ENCODE results near the gene CNIH4. TPM values are rescaled to one million over a fixed set of nuclear protein-coding genes. Genes with fewer than 3 reads are reported as not detected.

Gene CNIH4
- total and polyA plus RNA-seq, 2 experiments from 2014 or later = 53.5 to 194 TPM

- TF ChIP-seq ZNF462 (CRISPR knock-in tag; IDR thresholded peaks at IDR 0.05) (no peak), JUNB (IDR thresholded peaks at IDR 0.05; ENCODE audit: unreplicated experiment) (no peak), EZH2 (IDR thresholded peaks at IDR 0.05; ENCODE audit: low read depth, unreplicated experiment) (no peak), ETS1 (IDR thresholded peaks at IDR 0.05) (no peak), STAT1 (IDR thresholded peaks at IDR 0.05; ENCODE audit: unreplicated experiment) (no peak), ZNF331 (CRISPR knock-in tag; IDR thresholded peaks at IDR 0.05; ENCODE audit: low read depth) (no peak), CREB1 (CRISPR knock-in tag; IDR thresholded peaks at IDR 0.05; ENCODE audit: low read depth) (no peak), NANOG (IDR thresholded peaks at IDR 0.05; ENCODE audit: borderline replicate concordance) (no peak), EZH2phosphoT487 (IDR thresholded peaks at IDR 0.05; ENCODE audit: unreplicated experiment) (no peak)
Measured at GRCh38 chr1:224331326-224331725, 25.4 kb upstream of the CNIH4 start (continued).

- Histone ChIP-seq H3K4me2 (no peak overlapping the region), H3K79me2 (replicated peaks; ENCODE audit: insufficient read depth) (peaks cover 31% of the 10 kb centered on the region), H3K36me3 (ENCODE audit: insufficient read depth) (no peaks in the 10 kb centered on the region), H2AFZ (no peak overlapping the region), H4K20me1 (replicated peaks; ENCODE audit: insufficient read depth) (peaks cover 8% of the 10 kb centered on the region; the same call in 1 of the 2 replicates), H3F3A (replicated peaks; ENCODE audit: low read depth) (no peaks in the 10 kb centered on the region), H3K27me3 (ENCODE audit: insufficient read depth) (no peaks in the 10 kb centered on the region), H3K4me1 (ENCODE audit: insufficient read depth) (peaks cover 7% of the 10 kb centered on the region; the same call in 1 of the 2 replicates), H3K4me3 (no peak overlapping the region), H3K9me2 (ENCODE audit: insufficient read depth) (no peaks in the 10 kb centered on the region), H3K27ac (ENCODE audit: low read depth) (no peak overlapping the region)
- DNase-seq (ENCODE audit: low spot score) (no peak), ATAC-seq (no peak)
- Mint-ChIP-seq H3K36me3 (ENCODE audit: low read depth) (no peaks in the 10 kb centered on the region; the same call in 2 of the 3 replicates), H3K27me3 (ENCODE audit: insufficient read depth, low read depth, poor library complexity) (peaks cover 3% of the 10 kb centered on the region), H3K27ac (no peak overlapping the region), H3K4me3 (no peak overlapping the region), H3K4me1 (peaks cover 17% of the 10 kb centered on the region; the same call in 2 of the 3 replicates), H3K9me3 (no peaks in the 10 kb centered on the region)
- TF ChIP-seq REST (IDR thresholded peaks at IDR 0.05; ENCODE audit: unreplicated experiment) = no peak
- no peak for TF ChIP-seq NANOG (IDR thresholded peaks at IDR 0.05; ENCODE audit: borderline replicate concordance)
- no peak for TF ChIP-seq ZNF114 (CRISPR knock-in tag; IDR thresholded peaks at IDR 0.05)
- no peak for TF ChIP-seq CREB1 (CRISPR knock-in tag; IDR thresholded peaks at IDR 0.05; ENCODE audit: low read depth)
- no peak for TF ChIP-seq EZH2phosphoT487 (IDR thresholded peaks at IDR 0.05; ENCODE audit: unreplicated experiment)
Measured at GRCh38 chr1:224331824-224332223, 24.9 kb upstream of the CNIH4 start.
